Left ventricle myocardium superior (tissue), 1 donor: ENCODE measurements around the gene MAPT. TPM values are rescaled to one million over a fixed set of nuclear protein-coding genes. Genes with fewer than 3 reads are reported as not detected.

Experiments
- ATAC-seq: fragments of 200-7000 bp; cut with Tn5 transposase; one replicate; pipeline ENCODE4 v1.9.1; 2020; ENCODE audit warnings: mild to moderate bottlenecking, moderate library complexity
- DNase-seq: peaks from one replicate; pipeline ENCODE4 v3.0.0-alpha.2; 2020
- intact Hi-C: fragments of 100-400 bp; cut with micrococcal nuclease; formaldehyde crosslinking; loops from one replicate; pipeline ENCODE4 v1.11.0; 2022
- total RNA-seq: library from RNA; stranded (reverse); fragmentation: NEBNext Ultra II Directional; extraction: Animal tissue kit (Norgen Biotek cat#: 25700); gene quantifications from one replicate; pipeline ENCODE4 v1.2.1, GENCODE V29; 2021
- donor health status: DM: no; HTN: yes; CAD: no; lungs with severe emphysema.

MAPT gene
- total RNA-seq, 1 donor from 2014 or later = 42.2 TPM

DNA sequence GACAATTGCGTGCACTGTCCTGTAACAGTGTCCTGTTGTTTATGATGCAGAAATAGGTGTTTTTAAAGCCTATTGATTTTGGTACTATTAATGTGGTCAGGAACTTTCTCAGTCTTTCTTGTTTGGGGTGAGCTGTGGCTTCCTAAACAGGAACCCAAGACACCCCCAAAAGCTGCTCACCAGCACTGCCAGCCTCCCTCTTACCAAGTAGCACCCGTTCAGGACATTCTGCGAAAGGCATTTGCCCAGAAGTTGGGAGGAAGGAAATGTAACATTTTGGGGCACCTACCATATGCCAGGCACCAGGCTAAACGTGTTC lies 83.1 kb downstream of the MAPT start:
- ATAC-seq = no peak
- no peak for DNase-seq
- intact Hi-C loops = no loop called here

DNA sequence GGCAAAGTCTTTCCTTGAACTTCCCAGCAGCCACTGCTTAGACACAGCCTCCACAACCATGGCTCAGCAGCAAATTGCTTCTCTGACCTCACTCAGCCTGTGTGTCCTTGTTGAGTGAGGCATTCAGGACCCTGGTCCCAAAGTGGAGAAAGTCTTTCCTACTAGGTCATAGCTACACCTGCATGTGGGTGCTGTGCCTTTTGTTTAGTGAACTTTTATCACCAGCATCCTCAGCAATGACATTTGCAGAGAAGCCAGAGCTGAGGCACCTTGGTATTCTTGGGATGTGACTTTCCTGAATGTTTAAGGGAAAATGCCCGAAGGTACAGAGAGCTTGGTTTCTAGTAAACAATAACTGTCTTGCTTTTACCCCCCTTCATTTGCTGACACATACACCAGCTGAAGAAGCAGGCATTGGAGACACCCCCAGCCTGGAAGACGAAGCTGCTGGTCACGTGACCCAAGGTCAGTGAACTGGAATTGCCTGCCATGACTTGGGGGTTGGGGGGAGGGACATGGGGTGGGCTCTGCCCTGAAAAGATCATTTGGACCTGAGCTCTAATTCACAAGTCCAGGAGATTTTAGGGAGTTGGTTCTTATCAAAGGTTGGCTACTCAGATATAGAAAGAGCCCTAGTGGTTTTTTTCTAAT lies 83.7 kb downstream of the MAPT start:
- intact Hi-C loops = no loop called here
- ATAC-seq (no peak), DNase-seq (no peak)

DNA sequence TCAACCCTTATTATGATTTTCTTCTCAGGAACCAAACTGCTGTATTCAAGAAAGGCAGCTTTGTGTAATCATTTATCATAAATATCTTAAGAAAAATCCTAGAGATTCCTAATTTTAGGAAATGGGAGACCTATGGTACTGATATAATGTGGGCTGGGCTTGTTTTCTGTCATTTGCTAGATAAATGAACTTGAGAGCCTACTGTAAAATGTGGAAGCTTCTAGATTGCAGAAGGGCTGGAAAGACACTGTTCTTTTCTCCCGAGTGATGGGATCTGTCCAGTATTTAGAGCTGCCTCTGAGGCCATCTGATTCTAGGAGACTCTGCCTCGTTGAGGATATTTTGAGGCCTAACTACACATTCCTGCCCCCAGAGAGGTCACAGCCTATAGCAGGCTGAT lies 84.8 kb downstream of the MAPT start:
- ATAC-seq = no peak
- DNase-seq = no peak
- intact Hi-C loops = no loop called here

DNA sequence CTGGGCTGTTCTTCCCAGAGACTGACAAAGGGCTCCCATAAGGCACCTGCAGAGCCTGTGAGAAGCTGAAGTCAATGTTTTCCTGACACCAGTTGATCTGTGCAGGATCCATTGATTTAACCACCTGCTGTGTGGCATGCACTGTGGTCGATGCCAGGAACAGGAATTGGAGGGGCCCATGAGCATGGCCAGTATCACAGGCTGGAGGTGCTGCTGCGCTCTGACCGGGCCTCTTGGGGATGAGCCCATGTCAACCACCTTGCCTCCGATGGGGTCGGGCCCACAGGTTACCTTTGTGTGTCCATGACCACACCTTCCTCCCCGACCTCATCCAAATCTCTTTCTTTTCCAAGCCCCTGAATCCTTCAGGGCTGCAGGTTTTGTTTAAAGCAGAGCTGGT lies 86.5 kb downstream of the MAPT start:
- ATAC-seq (no peak), DNase-seq (no peak)
- intact Hi-C loops = no loop called here

DNA sequence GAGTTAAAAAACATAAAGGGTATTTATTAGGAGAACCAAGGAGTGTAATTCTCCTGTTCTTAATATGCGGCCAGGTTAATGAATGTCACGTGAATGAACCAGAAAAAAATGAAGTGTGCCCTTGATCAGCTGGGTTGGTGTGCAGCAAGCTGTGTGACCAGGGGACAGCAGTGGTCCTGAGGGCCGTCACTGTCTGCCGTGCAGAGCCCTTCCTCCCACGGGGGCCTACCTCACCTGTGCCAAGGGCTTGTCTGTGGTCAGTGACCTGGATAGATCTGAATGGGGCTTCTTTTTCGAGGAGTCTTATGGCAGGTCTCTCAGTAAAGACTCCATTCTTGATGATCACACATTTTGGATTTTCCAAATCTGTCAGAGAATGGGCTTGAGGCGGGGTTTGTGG lies 87.0 kb downstream of the MAPT start:
- ATAC-seq (no peak), DNase-seq (no peak)
- intact Hi-C loops = no loop called here

DNA sequence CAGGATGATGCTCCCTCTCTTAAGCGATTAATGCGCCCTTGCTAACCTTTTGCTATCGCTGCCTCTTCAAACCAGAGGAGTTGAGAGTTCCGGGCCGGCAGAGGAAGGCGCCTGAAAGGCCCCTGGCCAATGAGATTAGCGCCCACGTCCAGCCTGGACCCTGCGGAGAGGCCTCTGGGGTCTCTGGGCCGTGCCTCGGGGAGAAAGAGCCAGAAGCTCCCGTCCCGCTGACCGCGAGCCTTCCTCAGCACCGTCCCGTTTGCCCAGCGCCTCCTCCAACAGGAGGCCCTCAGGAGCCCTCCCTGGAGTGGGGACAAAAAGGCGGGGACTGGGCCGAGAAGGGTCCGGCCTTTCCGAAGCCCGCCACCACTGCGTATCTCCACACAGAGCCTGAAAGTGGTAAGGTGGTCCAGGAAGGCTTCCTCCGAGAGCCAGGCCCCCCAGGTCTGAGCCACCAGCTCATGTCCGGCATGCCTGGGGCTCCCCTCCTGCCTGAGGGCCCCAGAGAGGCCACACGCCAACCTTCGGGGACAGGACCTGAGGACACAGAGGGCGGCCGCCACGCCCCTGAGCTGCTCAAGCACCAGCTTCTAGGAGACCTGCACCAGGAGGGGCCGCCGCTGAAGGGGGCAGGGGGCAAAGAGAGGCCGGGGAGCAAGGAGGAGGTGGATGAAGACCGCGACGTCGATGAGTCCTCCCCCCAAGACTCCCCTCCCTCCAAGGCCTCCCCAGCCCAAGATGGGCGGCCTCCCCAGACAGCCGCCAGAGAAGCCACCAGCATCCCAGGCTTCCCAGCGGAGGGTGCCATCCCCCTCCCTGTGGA lies 88.6 kb downstream of the MAPT start:
- intact Hi-C loops = no loop called here
- ATAC-seq = no peak
- DNase-seq = no peak

DNA sequence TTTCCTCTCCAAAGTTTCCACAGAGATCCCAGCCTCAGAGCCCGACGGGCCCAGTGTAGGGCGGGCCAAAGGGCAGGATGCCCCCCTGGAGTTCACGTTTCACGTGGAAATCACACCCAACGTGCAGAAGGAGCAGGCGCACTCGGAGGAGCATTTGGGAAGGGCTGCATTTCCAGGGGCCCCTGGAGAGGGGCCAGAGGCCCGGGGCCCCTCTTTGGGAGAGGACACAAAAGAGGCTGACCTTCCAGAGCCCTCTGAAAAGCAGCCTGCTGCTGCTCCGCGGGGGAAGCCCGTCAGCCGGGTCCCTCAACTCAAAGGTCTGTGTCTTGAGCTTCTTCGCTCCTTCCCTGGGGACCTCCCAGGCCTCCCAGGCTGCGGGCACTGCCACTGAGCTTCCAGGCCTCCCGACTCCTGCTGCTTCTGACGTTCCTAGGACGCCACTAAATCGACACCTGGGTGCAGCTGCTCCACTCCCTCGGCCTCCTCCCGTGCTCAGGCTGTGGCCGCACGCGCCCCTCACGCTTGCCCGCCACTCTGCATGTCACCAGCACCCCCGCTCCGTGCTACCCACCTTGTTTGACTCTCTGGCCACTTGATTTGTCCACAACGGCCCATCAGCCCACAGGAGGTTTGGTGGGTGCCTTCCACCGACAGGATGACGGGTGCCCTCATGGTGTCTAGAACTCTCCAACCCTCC lies 89.4 kb downstream of the MAPT start:
- intact Hi-C loops = no loop called here
- DNase-seq = no peak
- no peak for ATAC-seq

DNA sequence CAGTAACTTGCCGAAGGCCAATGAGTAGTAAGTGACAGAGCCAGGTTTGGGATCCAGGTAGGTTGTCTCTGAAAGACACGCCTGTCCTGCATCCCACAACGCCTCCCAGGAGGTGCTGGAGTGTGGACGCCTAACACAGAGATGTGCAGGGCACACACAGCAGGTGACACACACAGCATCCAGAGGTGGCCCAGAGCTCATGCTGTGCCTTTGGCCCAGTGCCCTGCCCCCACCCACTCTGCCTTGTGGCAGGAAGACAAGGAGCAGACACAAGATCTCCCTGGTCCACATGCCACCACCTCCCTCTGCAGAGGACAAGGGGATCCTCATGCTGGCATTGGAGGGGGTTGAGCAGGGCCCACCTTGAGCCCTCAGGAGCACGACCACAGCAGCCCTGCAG lies 90.0 kb downstream of the MAPT start:
- DNase-seq = no peak
- intact Hi-C loops = no loop called here
- no peak for ATAC-seq

DNA sequence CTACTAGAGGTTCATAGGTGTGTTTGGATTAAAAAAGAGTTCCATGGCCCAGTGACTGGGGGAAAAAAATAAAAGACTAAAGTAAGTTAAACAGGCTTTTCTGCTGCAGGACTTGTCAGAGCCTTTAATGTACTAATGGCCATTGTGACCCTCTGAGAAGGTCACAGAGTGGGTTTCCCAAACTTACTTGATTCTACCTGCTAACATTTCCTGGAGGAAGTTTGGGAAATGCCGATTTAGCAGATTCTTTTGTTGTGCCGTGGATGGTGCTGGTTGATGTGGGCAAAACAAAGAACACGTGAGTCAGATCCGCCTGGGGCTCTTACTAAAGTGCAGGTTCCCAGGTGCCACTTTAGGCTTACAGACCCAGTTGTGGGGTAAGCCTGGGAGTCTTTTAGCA lies 91.1 kb downstream of the MAPT start:
- no peak for DNase-seq
- intact Hi-C loops = no loop called here
- no peak for ATAC-seq

DNA sequence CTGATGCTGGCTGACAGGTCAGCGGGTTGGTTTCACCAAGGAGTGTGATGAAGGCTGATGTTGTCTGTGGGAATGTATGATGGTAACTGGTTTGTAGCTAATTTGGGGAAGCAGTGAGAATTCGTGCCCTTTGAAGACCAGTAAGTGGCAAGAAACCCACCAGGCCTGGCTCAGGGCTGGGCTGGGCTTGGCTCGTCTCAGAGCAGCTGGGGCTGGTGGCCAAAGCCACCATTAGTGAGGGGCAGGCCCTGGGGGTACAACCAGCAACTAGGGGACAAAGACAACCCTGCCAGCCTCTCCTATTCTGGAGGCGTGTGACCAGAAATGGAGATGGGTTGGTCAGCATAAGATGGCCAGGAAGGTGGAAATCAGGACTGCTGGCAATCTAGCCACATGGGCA lies 91.7 kb downstream of the MAPT start:
- intact Hi-C loops = no loop called here
- ATAC-seq = no peak
- DNase-seq = no peak

DNA sequence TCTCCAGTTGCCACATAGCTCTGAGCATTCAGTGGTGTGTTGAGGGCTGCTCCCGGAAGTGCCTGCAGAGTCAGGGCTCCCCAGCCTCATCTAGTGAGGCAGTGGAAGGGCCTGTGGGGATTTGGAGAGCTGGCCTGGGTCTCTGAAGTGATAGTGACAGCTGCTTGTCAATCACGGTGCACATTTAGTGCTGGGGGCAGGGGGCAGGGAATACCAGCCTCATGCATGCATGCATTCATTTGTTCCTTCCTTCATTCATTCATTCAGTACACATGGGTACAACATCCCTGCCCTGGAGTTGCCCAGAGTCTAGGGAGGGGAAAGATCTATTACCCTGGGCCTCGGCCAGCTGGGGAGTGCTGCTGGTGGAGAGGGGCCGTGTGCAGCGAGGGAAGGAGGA lies 93.4 kb downstream of the MAPT start:
- DNase-seq (no peak), ATAC-seq (no peak)
- intact Hi-C loops = no loop called here

DNA sequence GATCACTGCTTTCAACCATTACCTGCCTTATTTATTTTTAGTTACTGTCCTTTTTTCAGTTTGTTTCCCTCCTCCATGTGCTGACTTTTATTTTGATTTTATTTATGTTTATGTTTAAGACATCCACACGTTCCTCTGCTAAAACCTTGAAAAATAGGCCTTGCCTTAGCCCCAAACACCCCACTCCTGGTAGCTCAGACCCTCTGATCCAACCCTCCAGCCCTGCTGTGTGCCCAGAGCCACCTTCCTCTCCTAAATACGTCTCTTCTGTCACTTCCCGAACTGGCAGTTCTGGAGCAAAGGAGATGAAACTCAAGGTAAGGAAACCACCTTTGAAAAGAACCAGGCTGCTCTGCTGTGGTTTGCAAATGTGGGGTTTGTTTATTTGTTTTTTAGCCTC lies 95.4 kb downstream of the MAPT start:
- ATAC-seq = no peak
- intact Hi-C loops = no loop called here

DNA sequence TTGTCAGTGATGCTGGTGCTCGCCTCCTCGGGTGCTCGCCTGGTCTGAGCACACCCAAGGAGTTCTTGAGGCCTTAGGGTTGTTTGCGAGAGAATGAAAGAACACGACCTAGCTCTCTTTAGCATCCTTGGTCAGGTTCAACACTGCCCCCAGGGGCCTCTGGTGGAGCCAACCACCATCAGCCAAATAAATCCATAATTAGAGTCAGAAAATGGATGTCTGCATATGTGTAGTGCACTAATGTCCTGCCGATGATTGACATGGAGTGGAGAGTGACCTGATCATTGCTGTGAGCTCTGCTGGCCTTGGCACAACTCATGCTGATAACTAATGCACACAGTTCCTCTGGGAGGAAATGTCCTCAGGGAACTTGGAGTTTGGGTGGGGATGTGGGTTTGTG lies 96.5 kb downstream of the MAPT start:
- intact Hi-C loops = no loop called here
- no peak for ATAC-seq
- DNase-seq = no peak

More for the DNA sequence above, 95.4 kb downstream of the MAPT start:
- DNase-seq = no peak

DNA sequence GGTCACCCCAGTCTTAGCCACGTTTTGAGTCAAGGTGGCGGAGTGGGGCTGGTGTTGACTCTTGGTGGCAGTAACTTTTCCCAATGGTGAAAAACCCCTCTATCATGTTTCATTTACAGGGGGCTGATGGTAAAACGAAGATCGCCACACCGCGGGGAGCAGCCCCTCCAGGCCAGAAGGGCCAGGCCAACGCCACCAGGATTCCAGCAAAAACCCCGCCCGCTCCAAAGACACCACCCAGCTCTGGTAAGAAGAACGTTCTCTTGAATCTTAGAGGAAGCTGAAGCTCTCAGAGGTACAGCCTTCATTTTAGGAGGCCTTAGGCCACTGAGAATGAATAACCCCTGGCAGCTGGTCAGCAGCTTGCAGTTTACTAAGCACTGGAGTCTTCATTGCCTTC lies 97.0 kb downstream of the MAPT start:
- ATAC-seq = no peak
- intact Hi-C loops = no loop called here
- DNase-seq = no peak

DNA sequence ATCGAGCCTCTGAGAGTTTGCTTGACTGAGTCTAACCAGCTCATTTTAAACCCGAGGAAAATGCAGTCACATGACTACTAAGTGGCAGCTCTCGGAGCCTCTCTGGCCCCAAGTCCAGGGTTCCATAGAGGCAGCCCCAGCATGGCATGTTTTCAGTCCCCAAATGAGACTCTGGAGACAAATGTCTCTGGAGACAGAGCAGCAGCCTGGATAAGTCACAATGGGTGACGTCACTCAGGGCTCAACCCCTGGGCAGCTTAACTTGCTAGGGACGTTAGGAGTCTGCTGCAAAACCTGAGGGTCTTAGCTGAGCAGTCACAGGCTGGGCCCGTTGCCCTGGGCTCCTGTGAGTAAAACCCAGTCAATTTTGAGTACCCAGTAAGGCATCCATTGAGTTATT lies 97.8 kb downstream of the MAPT start:
- ATAC-seq (no peak), DNase-seq (no peak)
- intact Hi-C loops = no loop called here

DNA sequence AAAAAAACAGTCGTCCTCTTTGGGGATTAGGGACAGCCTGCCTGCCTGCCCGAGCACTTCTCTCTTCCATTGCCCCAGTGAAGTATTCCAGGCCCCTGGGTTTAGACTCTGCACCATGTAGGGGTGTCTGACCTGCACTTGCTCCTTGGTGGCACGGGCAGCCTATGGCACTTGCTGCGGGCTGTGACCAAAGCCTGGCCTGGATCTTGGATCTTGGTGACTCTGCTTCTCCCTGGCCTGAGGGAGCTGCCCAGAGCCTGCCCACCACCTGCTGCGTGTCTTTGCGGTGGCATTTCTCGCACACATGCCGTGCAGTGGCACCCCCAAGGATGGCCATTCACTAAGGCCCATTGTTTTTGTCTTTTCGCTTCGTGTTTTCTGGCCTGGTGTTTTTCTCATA lies 98.5 kb downstream of the MAPT start:
- intact Hi-C loops = no loop called here
- ATAC-seq (no peak), DNase-seq (no peak)

DNA sequence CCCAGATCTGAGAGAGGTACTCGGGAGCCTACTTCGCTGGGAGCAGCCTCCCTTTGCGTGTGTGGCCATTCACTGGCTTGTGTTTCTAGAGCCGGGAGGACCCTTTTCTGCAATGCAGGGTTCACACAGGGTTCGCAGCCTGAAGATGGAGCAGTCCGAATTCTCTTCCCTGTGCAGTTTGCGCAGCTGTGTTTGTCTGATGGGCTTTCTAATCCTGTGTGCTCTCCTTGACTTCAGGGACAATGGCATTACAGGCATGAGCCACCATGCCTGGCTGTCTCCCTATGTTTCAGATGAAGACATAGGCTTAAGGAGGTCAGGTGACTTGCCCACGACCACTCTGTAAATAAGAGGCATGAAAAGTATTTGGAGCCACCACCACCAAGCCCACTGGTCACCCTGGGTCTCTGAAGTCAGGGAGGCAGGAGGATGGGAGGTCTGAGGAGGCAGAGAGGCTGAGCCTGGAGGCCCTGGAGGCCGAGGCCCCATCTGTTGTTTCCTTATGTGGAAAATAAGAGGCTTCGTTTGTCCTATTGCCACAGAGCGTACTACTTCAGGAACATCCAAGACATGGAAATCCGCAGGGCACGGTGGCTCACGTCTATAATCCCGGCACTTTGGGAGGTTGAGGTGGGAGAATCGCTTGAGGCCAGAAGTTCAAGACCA lies 99.7 kb downstream of the MAPT start:
- ATAC-seq (no peak), DNase-seq (no peak)
- intact Hi-C loops = no loop called here

DNA sequence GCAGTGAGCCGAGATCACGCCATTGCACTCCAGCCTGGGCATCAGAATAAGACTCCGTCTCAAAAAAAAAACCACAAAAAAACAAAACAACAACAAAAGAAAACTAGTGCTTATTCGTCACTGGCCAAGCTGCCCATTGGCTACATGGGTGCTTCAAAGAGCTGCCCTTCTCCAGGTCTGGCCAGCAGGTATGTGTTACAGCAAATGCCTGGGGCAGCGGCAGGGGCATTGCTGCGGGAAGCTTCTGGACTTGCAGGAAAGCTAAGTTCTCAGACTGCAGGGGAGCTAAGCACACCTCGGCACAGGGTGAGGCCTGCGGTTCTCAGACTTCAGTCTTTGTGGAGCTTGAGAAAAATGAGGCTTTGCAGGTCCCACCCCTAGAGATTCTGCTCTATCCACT lies 100.6 kb downstream of the MAPT start:
- DNase-seq = no peak
- intact Hi-C loops = no loop called here
- ATAC-seq = no peak

DNA sequence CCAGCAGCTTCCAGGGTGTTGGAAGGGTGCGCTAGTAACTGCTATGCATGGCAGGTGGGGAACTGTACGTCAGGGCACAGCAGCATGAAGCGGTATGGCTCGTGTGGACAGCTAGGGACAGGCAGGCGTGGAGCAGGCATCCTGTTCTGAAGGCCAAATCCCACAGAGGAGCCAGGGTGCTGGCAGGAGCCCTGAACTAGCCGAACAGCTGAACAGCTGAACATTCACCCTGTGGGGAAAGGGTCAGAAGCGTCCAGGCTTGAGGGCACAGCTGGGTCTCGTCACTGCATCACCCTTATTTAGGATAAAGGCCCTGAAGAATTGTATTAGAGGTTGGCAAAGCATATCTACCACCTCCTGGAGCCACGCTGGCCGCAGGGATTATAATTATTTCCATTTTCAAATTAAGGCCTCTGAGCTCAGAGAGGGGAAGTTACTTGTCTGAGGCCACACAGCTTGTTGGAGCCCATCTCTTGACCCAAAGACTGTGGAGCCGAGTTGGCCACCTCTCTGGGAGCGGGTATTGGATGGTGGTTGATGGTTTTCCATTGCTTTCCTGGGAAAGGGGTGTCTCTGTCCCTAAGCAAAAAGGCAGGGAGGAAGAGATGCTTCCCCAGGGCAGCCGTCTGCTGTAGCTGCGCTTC lies 101.4 kb downstream of the MAPT start:
- DNase-seq = no peak
- ATAC-seq = no peak
- intact Hi-C loops = no loop called here
